Measurements from ENCODE around the gene PDE4D. TPM values are rescaled to one million over a fixed set of nuclear protein-coding genes. Genes with fewer than 3 reads are reported as not detected.
A peak's percentile ranks its signal among the peaks of the same experiment; 100 is the strongest.

The PDE4D gene
- total and polyA plus RNA-seq, 9 donors: 21.1 to 65.9 (median 33.0) TPM

- Histone ChIP-seq H3K36me3 (ENCODE audit: control insufficient read depth, insufficient read depth, low read length) (no peaks in the 10 kb centered on the region), H3K27ac (ENCODE audit: low read length) (no peak overlapping the region), H3K9me3 (replicated peaks; ENCODE audit: control insufficient read depth, low read depth, low read length) (no peaks in the 10 kb centered on the region), H3K27me3 (ENCODE audit: control insufficient read depth, insufficient read depth, low read length) (no peaks in the 10 kb centered on the region), H3K4me1 (ENCODE audit: control insufficient read depth, insufficient read depth, low read length) (peaks cover 3% of the 10 kb centered on the region), H3K4me3 (ENCODE audit: low read length) (no peak overlapping the region)
- DNase-seq: no peak
Observed at GRCh38 chr5:59249160-59249559, 644.4 kb downstream of the PDE4D start.

GRCh38 chr5:59246882-59247281 lies 646.6 kb downstream of the PDE4D start:
- Histone ChIP-seq H3K9me3 (replicated peaks; ENCODE audit: control insufficient read depth, low read depth, low read length) (no peaks in the 10 kb centered on the region), H3K27ac (ENCODE audit: low read length) (no peak overlapping the region), H3K4me1 (ENCODE audit: control insufficient read depth, insufficient read depth, low read length) (peaks cover 3% of the 10 kb centered on the region), H3K27me3 (ENCODE audit: control insufficient read depth, insufficient read depth, low read length) (no peaks in the 10 kb centered on the region), H3K36me3 (ENCODE audit: control insufficient read depth, insufficient read depth, low read length) (no peaks in the 10 kb centered on the region), H3K4me3 (ENCODE audit: low read length) (no peak overlapping the region)
- no peak for DNase-seq

DNA sequence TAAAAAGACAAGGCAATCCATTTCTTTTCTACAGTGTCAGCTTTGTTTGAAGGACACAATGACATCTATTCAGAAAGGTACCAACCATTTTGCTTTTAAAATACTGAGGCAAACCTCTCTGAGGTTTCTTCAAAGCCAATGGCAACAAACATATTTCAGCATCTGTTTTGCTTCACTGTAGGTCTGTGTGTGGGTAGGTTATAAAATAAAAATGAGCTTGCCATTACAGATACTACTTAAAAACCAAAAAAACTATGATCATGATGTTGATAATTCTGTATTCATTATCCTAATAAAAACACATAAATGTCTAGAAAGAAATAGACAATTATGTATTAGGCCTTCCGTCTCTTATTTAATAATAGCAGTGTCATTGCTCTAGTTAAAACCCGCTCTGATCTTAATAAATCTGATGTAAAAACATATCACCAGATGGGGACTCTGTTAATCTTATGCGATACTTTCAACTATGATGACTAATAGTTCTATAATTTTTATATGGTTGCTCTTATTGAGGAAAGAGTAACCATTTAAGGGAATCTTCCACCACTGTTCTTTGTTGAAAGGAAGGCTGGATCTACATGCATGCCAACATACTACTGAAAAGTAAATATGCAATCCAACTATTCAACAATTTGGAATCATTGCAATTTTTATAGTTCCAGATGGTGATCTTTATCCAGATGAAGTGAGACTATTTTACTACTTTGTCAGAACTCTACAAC lies 647.2 kb downstream of the PDE4D start:
- DNase-seq: peak; percentile 58
- H3K9me3 ChIP-seq (replicated peaks; ENCODE audit: control insufficient read depth, low read depth, low read length): no peaks in the 10 kb centered on the region
- no peaks in the 10 kb centered on the region for H3K27me3 ChIP-seq (ENCODE audit: control insufficient read depth, insufficient read depth, low read length)
- H3K36me3 ChIP-seq (ENCODE audit: control insufficient read depth, insufficient read depth, low read length): no peaks in the 10 kb centered on the region
- no peak overlapping the region for H3K4me3 ChIP-seq (ENCODE audit: low read length)
- H3K27ac ChIP-seq (ENCODE audit: low read length): no peak overlapping the region
- H3K4me1 ChIP-seq (ENCODE audit: control insufficient read depth, insufficient read depth, low read length): peaks cover 3% of the 10 kb centered on the region
- WGBS (ENCODE audit: insufficient coverage): no CpG with 5 or more reads among the region's 3 CpGs

DNA sequence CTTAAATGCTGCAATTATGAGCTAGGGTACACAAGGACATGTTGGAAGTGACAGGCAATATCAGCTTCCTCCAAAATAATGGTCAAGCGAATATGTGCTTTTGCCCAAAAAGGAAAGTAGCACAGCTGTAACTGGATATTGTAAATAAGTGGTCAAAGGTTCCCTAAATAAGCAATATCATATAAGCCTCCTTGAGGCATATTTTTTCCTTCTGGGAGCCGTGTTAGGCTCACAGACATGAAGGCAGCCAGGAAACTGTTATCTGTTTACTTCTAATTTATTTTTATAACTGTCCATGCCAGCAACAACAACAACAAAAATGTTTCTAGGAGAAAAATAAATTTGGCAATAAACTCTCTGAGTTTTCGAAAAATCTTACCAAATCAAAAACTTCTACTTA lies 648.3 kb downstream of the PDE4D start:
- WGBS (ENCODE audit: insufficient coverage): no CpG with 5 or more reads among the region's 3 CpGs
- DNase-seq: peak; percentile 37
- no peaks in the 10 kb centered on the region for H3K9me3 ChIP-seq (replicated peaks; ENCODE audit: control insufficient read depth, low read depth, low read length)
- no peak overlapping the region for H3K4me3 ChIP-seq (ENCODE audit: low read length)
- H3K36me3 ChIP-seq (ENCODE audit: control insufficient read depth, insufficient read depth, low read length): no peaks in the 10 kb centered on the region
- peaks cover 3% of the 10 kb centered on the region for H3K4me1 ChIP-seq (ENCODE audit: control insufficient read depth, insufficient read depth, low read length)
- H3K27me3 ChIP-seq (ENCODE audit: control insufficient read depth, insufficient read depth, low read length): no peaks in the 10 kb centered on the region
- no peak overlapping the region for H3K27ac ChIP-seq (ENCODE audit: low read length)

GRCh38 chr5:59241552-59241951 lies 652.0 kb downstream of the PDE4D start:
- no peak for DNase-seq
- WGBS (ENCODE audit: insufficient coverage): no CpG with 5 or more reads among the region's 1 CpG
- Histone ChIP-seq H3K9me3 (replicated peaks; ENCODE audit: control insufficient read depth, low read depth, low read length) (no peaks in the 10 kb centered on the region), H3K27ac (ENCODE audit: low read length) (no peak overlapping the region), H3K36me3 (ENCODE audit: control insufficient read depth, insufficient read depth, low read length) (no peaks in the 10 kb centered on the region), H3K4me3 (ENCODE audit: low read length) (no peak overlapping the region), H3K27me3 (ENCODE audit: control insufficient read depth, insufficient read depth, low read length) (no peaks in the 10 kb centered on the region), H3K4me1 (ENCODE audit: control insufficient read depth, insufficient read depth, low read length) (peaks cover 3% of the 10 kb centered on the region)

GRCh38 chr5:59241119-59241518 lies 652.4 kb downstream of the PDE4D start:
- no peaks in the 10 kb centered on the region for H3K9me3 ChIP-seq (replicated peaks; ENCODE audit: control insufficient read depth, low read depth, low read length)
- H3K27ac ChIP-seq (ENCODE audit: low read length): no peak overlapping the region
- no peak overlapping the region for H3K4me3 ChIP-seq (ENCODE audit: low read length)
- peaks cover 4% of the 10 kb centered on the region for H3K4me1 ChIP-seq (ENCODE audit: control insufficient read depth, insufficient read depth, low read length)
- no peak for DNase-seq
- no peaks in the 10 kb centered on the region for H3K27me3 ChIP-seq (ENCODE audit: control insufficient read depth, insufficient read depth, low read length)
- H3K36me3 ChIP-seq (ENCODE audit: control insufficient read depth, insufficient read depth, low read length): no peaks in the 10 kb centered on the region
- WGBS (ENCODE audit: insufficient coverage): 78% methylated on average over 1 of the region's 1 CpG

DNA sequence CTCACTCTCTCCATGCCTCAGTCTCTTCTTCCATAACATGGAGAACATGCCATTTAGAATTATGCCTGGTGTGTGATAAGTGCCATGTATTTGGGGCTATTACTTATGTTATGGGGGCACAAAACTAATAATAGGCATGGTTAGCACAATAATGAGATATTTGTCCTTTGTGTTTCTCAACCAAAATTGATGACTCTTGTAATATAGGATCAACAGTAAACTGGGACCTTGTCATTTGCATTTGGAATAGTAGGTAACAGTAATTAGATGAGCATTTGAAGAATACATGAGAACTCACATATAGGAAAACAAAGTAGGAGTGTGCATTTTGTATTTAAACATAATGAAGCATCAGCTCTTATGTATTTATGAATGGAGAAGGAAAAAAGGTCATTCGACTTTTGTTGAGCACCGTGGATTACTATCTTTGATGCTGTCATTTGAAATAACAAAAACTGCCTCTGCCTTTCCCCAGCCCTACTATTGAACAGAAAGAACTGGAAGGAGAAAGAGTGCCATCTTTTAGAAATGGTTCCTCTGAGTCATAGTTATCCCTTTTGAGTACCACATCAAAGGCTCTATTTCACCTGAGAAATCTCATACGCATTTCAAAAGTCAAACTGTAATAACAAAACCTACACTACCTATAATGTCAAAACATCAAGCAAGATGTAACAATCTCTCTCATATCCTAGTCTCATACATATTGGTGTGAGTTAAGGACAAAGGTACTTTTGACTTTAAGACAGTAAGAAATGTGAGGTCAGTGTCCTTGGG lies 655.2 kb downstream of the PDE4D start:
- no CpG with 5 or more reads among the region's 3 CpGs for WGBS (ENCODE audit: insufficient coverage)
- Histone ChIP-seq H3K36me3 (ENCODE audit: control insufficient read depth, insufficient read depth, low read length) (no peaks in the 10 kb centered on the region), H3K9me3 (replicated peaks; ENCODE audit: control insufficient read depth, low read depth, low read length) (no peaks in the 10 kb centered on the region), H3K4me3 (ENCODE audit: low read length) (no peak overlapping the region), H3K27me3 (ENCODE audit: control insufficient read depth, insufficient read depth, low read length) (no peaks in the 10 kb centered on the region), H3K27ac (ENCODE audit: low read length) (no peak overlapping the region), H3K4me1 (ENCODE audit: control insufficient read depth, insufficient read depth, low read length) (peaks cover 2% of the 10 kb centered on the region)
- no peak for DNase-seq

GRCh38 chr5:59236986-59237385 lies 656.5 kb downstream of the PDE4D start:
- Histone ChIP-seq H3K9me3 (replicated peaks; ENCODE audit: control insufficient read depth, low read depth, low read length) (no peaks in the 10 kb centered on the region), H3K27ac (ENCODE audit: low read length) (peak overlapping the region; percentile 50), H3K4me1 (ENCODE audit: control insufficient read depth, insufficient read depth, low read length) (peaks cover 2% of the 10 kb centered on the region), H3K27me3 (ENCODE audit: control insufficient read depth, insufficient read depth, low read length) (no peaks in the 10 kb centered on the region), H3K36me3 (ENCODE audit: control insufficient read depth, insufficient read depth, low read length) (no peaks in the 10 kb centered on the region), H3K4me3 (ENCODE audit: low read length) (no peak overlapping the region)
- DNase-seq: no peak

- Histone ChIP-seq H3K36me3 (ENCODE audit: control insufficient read depth, insufficient read depth, low read length) (no peaks in the 10 kb centered on the region), H3K27ac (ENCODE audit: low read length) (peak overlapping the region; percentile 50), H3K9me3 (replicated peaks; ENCODE audit: control insufficient read depth, low read depth, low read length) (no peaks in the 10 kb centered on the region), H3K27me3 (ENCODE audit: control insufficient read depth, insufficient read depth, low read length) (no peaks in the 10 kb centered on the region), H3K4me3 (ENCODE audit: low read length) (no peak overlapping the region), H3K4me1 (ENCODE audit: control insufficient read depth, insufficient read depth, low read length) (peaks cover 2% of the 10 kb centered on the region)
- peak; percentile 63 for DNase-seq
- no CpG with 5 or more reads among the region's 7 CpGs for WGBS (ENCODE audit: insufficient coverage)
Observed at GRCh38 chr5:59236448-59236847, 657.1 kb downstream of the PDE4D start.

- Histone ChIP-seq H3K4me3 (ENCODE audit: low read length) (no peak overlapping the region), H3K9me3 (replicated peaks; ENCODE audit: control insufficient read depth, low read depth, low read length) (no peaks in the 10 kb centered on the region), H3K36me3 (ENCODE audit: control insufficient read depth, insufficient read depth, low read length) (no peaks in the 10 kb centered on the region), H3K27ac (ENCODE audit: low read length) (no peak overlapping the region), H3K4me1 (ENCODE audit: control insufficient read depth, insufficient read depth, low read length) (peaks cover 2% of the 10 kb centered on the region), H3K27me3 (ENCODE audit: control insufficient read depth, insufficient read depth, low read length) (no peaks in the 10 kb centered on the region)
- WGBS (ENCODE audit: insufficient coverage): no CpG with 5 or more reads among the region's 1 CpG
- no peak for DNase-seq
Observed at GRCh38 chr5:59234236-59234635, 659.3 kb downstream of the PDE4D start.
